A549 (cell line): ENCODE measurements around the gene SCGB1C1. TPM values are rescaled to one million over a fixed set of nuclear protein-coding genes. Genes with fewer than 3 reads are reported as not detected.
"Not testable (repeated sequence)": the region's sequence is repeated elsewhere in the genome, so short reads cannot be mapped to it uniquely, and the experiment has no call there.

ENCODE experiments used
- ATAC-seq, 2 experiments: fragments of 200-7000 bp in 1 of 2; fragments of >200 bp in 1 of 2; cut with Nextera tagmentation in 1 of 2; cut with Tn5 transposase in 1 of 2; 3 replicates each; pipeline versions ENCODE4 v1.8.0 to v1.9.1; 2018 to 2020; ENCODE audit warnings: mild to moderate bottlenecking in 1 of 2, moderate library complexity in 1 of 2
- CTCF ChIA-PET: fragments of 300-600 bp; sonication (Branson Sonifier 250); formaldehyde crosslinking; extraction: SDS; loops from one replicate; lab custom pipeline; 2021; ENCODE audit warnings: antibody characterized with exemption, inconsistent platforms; lab: Yijun Ruan, JAX
- POLR2A ChIA-PET: fragments of 350-600 bp; formaldehyde crosslinking; extraction: SDS; loops from one replicate; lab custom pipeline; 2021; ENCODE audit warnings: antibody characterized with exemption, inconsistent platforms; lab: Yijun Ruan, JAX
- DNase-seq, 2 experiments: peaks; one replicate each; pipeline versions ENCODE4 v3.0.0 to v3.0.0-alpha.2; 2011 to 2016; ENCODE audit warnings: low read depth in 1 of 2, low spot score in 1 of 2
- FAIRE-seq: peaks from 2 replicates; lab custom pipeline; 2011; peaks lifted over from hg19 to GRCh38; lab: Jason Lieb, UNC
- H3K27ac ChIP-seq, 2 experiments: fragments of >200 bp; sonication (Bioruptor Twin); formaldehyde crosslinking; 3 replicates each; pipeline ENCODE4 v1.5.1; 2016 to 2017
- H3K4me1 ChIP-seq: fragments of >200 bp; sonication (Bioruptor Twin); formaldehyde crosslinking; 3 replicates; pipeline ENCODE4 v1.6.1; 2016
- H3K4me2 ChIP-seq: fragments of >200 bp; sonication (Bioruptor Twin); formaldehyde crosslinking; 3 replicates; pipeline ENCODE4 v1.6.1; 2016
- H3K4me3 ChIP-seq: fragments of >200 bp; sonication (Bioruptor Twin); formaldehyde crosslinking; 3 replicates; pipeline ENCODE4 v1.5.1; 2016
- H3K9me3 ChIP-seq: fragments of >200 bp; sonication (Bioruptor Twin); formaldehyde crosslinking; 3 replicates; pipeline ENCODE4 v1.6.1; 2016
- RAD21 ChIP-seq, 2 experiments: fragments of >200 bp in 1 of 2; sonication (Bioruptor Twin) in 1 of 2; formaldehyde crosslinking in 1 of 2; IDR thresholded peaks in 1 of 2; conservative IDR thresholded peaks in 1 of 2; 2 replicates in 1 of 2; 3 replicates in 1 of 2; pipeline ENCODE4 v1.6.1; 2012 to 2018; ENCODE audit warnings: inconsistent platforms in 1 of 2
- SMC3 ChIP-seq: fragments of >200 bp; sonication (Bioruptor Twin); formaldehyde crosslinking; IDR thresholded peaks from 3 replicates; pipeline ENCODE4 v1.6.1; 2018; ENCODE audit warnings: inconsistent platforms
- WGBS: methylation state at CpG from one replicate; pipeline ENCODE4 v1.1.6; 2017; ENCODE audit errors: missing lambda C conversion rate; 5-methylcytosine and 5-hydroxymethylcytosine counted together
- polyA minus RNA-seq: library from RNA; depleted of rRNA, polyadenylated mRNA; stranded (reverse); fragments of >200 nt; gene quantifications from 2 replicates; pipeline ENCODE4 v1.2.3, GENCODE V29; 2011; rRNA and poly(A)+ RNA removed
- polyA plus RNA-seq, 4 experiments: library from polyadenylated mRNA; depleted of rRNA in 3 of 4; stranded (reverse); fragments of >200 nt; fragmentation: RNase III in 1 of 4; extraction: RNeasy Plus Mini Kit Qiagen cat#74134 plus additional on column Dnase treatment in 1 of 4; gene quantifications; 2 replicates in 3 of 4; 3 replicates in 1 of 4; pipeline ENCODE4 v1.2.3, GENCODE V29; 2011 to 2017
- TF ChIP-seq, protein P1 (sequence below): fragments of >200 bp; sonication (Bioruptor Twin); formaldehyde crosslinking; IDR thresholded peaks from 3 replicates; pipeline ENCODE4 v1.5.1; 2016

The SCGB1C1 gene
- polyA plus RNA-seq (2011; rRNA removed) (not detected in 2 replicates), polyA plus RNA-seq (2017; fragmentation: RNase III; extraction: RNeasy Plus Mini Kit Qiagen cat#74134 plus additional on column Dnase treatment) (not detected in 3 replicates), polyA minus RNA-seq (not detected in 2 replicates)
- not detected in 2 replicates for polyA plus RNA-seq (2012; cell fraction: cytosol; rRNA removed)
- not detected in 2 replicates for polyA plus RNA-seq (2012; cell fraction: nucleus; rRNA removed)

DNA sequence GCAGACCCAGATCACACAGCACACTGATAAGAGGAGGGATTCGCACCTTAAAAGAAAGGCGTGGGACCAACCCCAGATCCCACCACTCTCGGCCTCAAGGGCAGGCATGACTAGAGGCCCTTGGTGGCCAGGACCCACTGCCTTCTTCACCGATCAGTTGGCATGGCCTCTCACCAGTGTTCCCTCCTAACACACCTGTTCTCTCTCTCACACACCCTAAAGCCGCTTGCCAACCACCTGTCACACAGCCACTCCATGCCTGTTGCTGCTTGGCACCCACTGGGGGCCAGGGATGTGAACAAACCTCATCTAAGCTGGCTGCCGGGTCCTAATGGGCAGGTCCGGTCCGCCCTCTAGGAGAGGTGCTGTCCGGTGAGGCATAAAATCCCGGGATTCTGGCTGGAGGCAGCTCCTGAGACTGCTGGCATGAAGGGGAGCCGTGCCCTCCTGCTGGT is at the start of gene SCGB1C1:
TSS of gene SCGB1C1 (plus strand) at position 405 of the 455 bp plus-strand sequence. CDS start at position 427, 22 bp downstream.
- H3K4me2 ChIP-seq, FAIRE-seq, ATAC-seq, POLR2A ChIA-PET, H3K9me3 ChIP-seq, CTCF ChIA-PET, H3K4me1 ChIP-seq, H3K4me3 ChIP-seq, DNase-seq, H3K27ac ChIP-seq: not testable (repeated sequence)
- WGBS = 54% methylated on average over 3 of the region's 11 CpGs

DNA sequence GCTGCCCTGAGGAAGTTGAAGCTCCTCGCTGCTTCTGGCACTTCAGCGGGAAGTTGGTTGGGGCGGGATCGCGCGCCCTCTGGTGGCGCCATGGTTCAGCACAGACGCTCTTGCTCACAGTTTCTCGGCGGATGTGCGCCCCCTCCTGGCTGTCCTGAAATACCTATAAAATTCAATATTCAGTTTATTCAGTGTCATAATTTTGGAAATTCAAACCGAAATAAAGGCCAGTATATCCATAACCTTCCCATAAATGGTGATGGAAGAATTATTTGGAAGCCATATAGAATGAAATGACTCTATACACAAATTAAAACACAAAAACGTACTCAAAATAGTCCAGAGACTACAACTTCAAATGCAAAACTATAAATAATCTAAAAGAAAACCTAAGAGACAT is 12.6 kb upstream of the SCGB1C1 start:
- not testable (repeated sequence) for H3K4me3 ChIP-seq, H3K4me2 ChIP-seq
- TF ChIP-seq, protein P1, sequence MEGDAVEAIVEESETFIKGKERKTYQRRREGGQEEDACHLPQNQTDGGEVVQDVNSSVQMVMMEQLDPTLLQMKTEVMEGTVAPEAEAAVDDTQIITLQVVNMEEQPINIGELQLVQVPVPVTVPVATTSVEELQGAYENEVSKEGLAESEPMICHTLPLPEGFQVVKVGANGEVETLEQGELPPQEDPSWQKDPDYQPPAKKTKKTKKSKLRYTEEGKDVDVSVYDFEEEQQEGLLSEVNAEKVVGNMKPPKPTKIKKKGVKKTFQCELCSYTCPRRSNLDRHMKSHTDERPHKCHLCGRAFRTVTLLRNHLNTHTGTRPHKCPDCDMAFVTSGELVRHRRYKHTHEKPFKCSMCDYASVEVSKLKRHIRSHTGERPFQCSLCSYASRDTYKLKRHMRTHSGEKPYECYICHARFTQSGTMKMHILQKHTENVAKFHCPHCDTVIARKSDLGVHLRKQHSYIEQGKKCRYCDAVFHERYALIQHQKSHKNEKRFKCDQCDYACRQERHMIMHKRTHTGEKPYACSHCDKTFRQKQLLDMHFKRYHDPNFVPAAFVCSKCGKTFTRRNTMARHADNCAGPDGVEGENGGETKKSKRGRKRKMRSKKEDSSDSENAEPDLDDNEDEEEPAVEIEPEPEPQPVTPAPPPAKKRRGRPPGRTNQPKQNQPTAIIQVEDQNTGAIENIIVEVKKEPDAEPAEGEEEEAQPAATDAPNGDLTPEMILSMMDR = peak; percentile 22; the same call in 1 of the 3 replicates
- TF ChIP-seq, all 56 proteins: peak for 1; not testable (repeated sequence) for 55
- H3K9me3 ChIP-seq, ATAC-seq, POLR2A ChIA-PET, DNase-seq, H3K27ac ChIP-seq, FAIRE-seq, CTCF ChIA-PET, H3K4me1 ChIP-seq: not testable (repeated sequence)
- WGBS = 6% methylated on average over 2 of the region's 13 CpGs

DNA sequence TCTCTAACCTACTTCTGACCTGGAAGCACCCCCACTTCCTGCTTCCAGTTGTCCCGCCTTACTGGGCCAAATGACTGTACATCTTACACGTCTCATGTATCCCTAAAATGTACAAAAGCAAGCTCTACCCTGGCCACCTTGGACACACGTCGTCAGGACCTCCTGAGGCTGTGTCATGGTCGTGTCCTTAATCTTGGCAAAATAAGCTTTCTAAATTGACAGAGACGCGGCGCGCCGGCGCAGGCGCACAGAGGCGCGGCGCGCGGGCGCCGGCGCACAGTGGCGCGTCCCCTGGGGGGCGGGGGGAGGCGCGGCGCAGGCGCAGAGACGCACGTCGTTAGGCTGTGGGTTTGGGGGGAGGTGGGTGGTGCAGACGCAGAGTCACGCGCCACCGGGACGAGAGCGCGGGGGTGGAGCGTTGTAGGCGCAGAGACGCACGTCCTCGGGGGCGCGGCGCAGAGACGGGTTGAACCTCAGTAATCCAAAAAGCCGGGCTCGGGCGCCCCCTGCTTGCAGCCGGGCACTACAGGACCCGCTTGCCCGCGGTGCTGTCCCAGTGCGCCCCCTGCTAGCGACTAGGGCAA is 3.6 kb upstream of the SCGB1C1 start:
- POLR2A ChIA-PET, H3K27ac ChIP-seq, CTCF ChIA-PET, ATAC-seq, H3K4me3 ChIP-seq, DNase-seq, FAIRE-seq, H3K9me3 ChIP-seq, H3K4me2 ChIP-seq, H3K4me1 ChIP-seq: not testable (repeated sequence)
- WGBS = 93% methylated on average over 40 of the region's 55 CpGs

DNA sequence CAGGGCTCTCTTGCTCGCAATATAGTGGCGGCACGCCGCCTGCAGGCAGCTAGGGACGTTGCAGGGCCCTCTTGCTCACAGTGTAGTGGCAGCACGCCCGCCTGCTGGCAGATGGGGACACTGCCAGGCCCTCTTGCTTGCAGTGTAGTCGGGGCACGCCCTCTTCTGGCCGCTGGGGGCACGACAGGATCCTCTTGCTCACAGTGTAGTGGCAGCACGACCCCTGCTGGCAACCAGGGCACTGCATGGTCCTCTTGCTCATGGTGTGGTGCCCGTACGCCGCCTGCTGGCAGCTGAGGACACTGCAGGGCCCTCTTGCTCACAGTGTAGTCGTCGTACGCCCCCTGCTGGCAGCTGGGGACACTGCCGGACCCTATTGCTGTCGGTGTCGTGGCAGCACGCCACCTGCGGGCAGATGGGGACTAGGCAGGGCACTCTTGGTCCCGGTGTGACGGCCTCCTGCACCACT is 3.0 kb upstream of the SCGB1C1 start:
- H3K9me3 ChIP-seq, H3K4me1 ChIP-seq, H3K4me3 ChIP-seq, H3K27ac ChIP-seq, H3K4me2 ChIP-seq, DNase-seq, CTCF ChIA-PET, FAIRE-seq, POLR2A ChIA-PET: not testable (repeated sequence)
- WGBS = no CpG with 5 or more reads among the region's 25 CpGs
- peak; percentile 61 to 62; a peak in 5 of 6 replicates for ATAC-seq

DNA sequence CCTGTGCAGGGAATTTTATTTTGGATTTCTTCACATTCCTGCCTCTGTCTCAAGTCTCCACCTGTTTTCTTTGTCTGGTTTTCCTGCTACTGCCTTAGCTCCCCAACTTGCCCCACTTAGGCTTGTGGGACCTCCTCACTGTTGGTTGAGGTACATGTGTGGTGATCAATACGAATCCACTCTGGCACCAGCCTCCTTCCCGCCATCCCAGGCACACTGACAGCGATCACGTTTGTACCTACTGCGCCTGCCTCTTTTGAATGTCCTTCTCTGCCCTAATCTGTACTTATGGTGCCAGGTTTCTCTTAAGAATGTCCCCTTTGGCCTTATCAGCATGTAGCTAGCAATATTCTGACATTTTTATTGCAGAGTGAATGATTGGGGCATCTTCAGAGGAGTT is 2.3 kb upstream of the SCGB1C1 start:
- WGBS = 68% methylated on average over 5 of the region's 5 CpGs
- H3K4me2 ChIP-seq, FAIRE-seq, H3K9me3 ChIP-seq, H3K4me1 ChIP-seq, H3K27ac ChIP-seq, H3K4me3 ChIP-seq, POLR2A ChIA-PET, ATAC-seq, CTCF ChIA-PET, DNase-seq: not testable (repeated sequence)

DNA sequence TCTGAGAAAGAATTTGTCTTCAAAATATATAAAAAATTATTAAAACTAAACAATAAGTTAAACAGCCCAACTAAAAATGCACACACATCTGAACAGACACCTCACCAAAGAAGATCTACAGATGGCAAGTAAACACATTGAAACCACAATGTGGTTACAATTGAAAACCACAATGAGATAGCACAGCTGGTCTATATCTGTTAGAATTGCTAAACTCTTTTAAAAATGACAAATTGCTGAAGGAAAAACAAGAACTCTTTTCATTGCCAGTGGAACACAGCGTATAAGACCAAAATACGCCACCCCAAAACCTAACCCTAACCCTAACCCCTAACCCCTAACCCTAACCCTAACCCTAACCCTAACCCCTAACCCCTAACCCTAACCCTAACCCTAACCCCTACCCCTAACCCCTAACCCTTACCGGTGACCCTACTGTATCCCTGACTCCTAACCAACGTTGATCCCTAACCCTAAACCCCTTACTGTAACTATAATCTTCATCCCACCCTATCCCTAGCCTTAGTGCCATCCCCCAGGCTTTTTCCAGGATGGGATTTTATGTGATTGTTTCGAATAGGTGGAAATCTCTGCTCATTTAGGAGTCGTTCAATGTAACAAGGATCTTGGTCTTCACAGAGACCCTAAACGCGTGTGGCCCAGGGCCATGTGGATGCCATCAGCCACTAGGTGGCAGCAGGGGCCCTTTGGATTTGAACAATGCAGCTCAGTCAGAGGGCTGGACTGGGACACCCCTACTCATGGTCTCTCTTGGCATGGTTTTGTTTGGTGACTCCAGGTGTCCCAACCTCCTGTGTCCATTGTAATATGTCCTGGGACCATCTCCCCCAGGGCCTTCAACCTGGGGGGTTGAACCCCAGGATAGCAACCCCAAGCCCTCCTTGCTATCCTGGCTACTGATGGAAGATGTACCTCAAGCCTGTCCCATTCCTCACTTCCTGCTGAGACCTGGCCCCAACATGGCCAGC is 1.1 kb upstream of the SCGB1C1 start:
- H3K4me3 ChIP-seq, H3K4me2 ChIP-seq, DNase-seq, H3K27ac ChIP-seq, CTCF ChIA-PET, POLR2A ChIA-PET, H3K4me1 ChIP-seq, H3K9me3 ChIP-seq: not testable (repeated sequence)
- FAIRE-seq (peak; percentile 96), ATAC-seq (peak; percentile 61 to 92)
- WGBS = 68% methylated on average over 5 of the region's 8 CpGs
- TF ChIP-seq RAD21 (conservative IDR thresholded peaks at IDR 0.05 in 1 of 2, IDR thresholded peaks at IDR 0.05 in 1 of 2) = peak; percentile 40 to 43
- TF ChIP-seq, protein P1 = peak; percentile 47
- TF ChIP-seq SMC3 = peak; percentile 33; the same call in 2 of the 3 replicates

DNA sequence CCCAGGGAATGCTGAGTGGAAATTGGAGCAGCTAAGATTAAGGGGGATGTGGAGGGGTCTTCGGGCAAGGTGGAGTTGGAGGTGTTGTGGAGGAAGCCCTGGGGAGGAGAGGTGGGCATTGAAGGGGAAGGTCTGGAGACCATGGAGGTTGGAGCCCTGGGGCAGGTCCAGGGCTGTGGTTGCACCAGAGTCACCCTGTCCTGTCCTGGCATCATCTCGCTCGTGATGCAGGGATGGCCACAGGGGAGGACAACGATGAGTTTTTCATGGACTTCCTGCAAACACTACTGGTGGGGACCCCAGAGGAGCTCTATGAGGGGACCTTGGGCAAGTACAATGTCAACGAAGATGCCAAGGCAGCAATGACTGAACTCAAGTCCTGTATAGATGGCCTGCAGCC is 603 bp downstream of the SCGB1C1 start:
- DNase-seq, CTCF ChIA-PET, H3K4me1 ChIP-seq, H3K27ac ChIP-seq, FAIRE-seq, POLR2A ChIA-PET, H3K4me3 ChIP-seq, H3K9me3 ChIP-seq, H3K4me2 ChIP-seq: not testable (repeated sequence)
- 0 out of 6 replicates have a peak, but pooled peaks of 1 of the 2 experiments have one; percentile 16 for ATAC-seq
- WGBS = 48% methylated on average over 5 of the region's 5 CpGs
